GM19099 (cell line): ENCODE measurements around the gene CLCNKB.

ENCODE experiments used
- POLR2A ChIP-seq: IDR thresholded peaks from 3 replicates; pipeline ENCODE4 v1.6.1; 2011; ENCODE audit warnings: low read depth; ENCODE audit not compliant: insufficient read length; ENCODE audit errors: extremely low read depth

Gene CLCNKB

DNA sequence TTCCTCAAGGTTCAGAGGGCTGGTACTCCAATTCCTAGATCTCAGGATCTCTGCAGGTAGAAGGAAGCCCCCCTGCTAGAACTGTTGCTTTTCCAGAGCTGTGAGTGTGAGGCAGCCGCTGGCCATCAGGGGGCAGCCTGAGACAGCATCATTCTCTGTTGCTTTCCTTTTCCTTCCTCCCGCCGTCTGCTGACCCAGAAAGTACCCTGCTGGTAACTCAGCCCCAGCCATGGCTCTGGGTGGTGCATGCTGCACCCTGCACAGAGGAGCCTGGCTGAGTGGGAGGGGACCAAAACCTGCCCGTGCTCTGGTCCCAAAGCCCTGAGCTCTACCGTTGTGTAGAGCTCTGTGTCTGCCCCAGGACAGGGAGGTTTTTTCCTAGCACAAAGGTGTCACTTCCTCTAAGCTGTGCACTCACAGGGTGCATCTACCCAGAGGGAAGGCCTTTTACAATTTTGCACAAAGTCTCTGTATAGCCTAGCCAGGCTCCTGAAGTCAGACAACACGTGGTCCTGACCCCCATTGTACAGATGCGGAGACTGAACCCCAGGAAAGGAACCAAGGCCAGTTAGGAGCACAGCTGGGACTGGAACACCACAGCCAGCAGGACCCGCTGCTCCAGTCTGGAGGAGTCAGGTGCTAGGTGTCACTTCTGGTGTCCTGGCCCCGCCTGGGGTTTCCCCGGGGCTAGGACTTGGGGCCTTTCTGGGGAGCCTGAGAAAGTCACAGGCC is 35.5 kb downstream of the CLCNKB start:
- no peak for TF ChIP-seq POLR2A

DNA sequence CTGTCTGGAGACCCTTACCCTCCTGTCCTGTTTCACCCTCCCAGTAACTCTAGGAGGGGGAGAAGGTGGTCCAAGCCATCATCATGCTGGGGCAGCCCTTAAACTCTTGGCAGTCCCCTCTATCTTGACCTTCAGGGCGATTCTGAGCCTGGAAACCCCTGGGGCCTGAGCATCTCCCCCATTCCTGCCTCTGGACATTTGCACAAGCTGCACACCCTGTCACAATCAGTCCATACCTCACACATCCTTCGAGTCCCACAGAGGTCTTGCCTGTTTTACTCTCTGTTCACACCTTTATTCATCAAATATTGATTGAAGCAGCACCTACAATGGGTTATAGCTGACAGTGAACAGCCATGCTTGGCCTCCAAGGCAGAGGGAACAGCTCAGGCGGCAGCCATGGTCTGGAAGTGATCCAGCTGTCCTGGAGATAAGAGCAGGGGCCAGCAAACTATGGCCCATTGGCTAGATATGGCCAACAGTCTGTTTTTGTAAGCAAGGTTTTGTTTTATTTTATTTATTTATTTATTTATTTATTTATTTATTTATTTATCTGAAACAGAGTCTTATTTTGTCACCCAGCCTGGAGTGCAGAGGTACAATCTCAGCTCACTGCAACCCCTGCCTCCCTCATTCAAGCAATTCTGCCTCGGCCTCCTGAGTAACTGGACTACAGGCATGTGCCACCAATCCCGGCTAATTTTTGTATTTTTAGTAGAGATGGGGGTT is 37.0 kb downstream of the CLCNKB start:
- TF ChIP-seq POLR2A: no peak

DNA sequence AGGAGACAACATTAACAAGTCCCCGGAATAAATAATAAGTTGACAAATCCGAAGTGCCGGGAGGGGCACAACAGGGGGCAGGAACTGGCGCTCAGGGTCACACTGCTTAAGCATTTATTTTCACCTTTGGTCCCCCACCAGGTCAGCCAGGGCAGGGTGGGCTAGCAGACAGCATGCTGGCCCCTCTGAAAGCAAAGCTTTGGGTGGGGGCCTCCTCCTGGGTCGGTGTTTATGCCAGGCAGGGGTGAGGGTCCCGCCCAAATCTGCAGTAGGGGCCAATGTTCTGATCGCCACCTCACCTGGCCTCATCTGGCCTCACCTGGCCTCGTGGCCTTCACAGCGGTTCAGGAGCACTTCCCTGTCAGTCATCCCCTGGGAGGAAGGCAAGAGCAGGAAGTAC is 38.1 kb downstream of the CLCNKB start:
- no peak for TF ChIP-seq POLR2A

DNA sequence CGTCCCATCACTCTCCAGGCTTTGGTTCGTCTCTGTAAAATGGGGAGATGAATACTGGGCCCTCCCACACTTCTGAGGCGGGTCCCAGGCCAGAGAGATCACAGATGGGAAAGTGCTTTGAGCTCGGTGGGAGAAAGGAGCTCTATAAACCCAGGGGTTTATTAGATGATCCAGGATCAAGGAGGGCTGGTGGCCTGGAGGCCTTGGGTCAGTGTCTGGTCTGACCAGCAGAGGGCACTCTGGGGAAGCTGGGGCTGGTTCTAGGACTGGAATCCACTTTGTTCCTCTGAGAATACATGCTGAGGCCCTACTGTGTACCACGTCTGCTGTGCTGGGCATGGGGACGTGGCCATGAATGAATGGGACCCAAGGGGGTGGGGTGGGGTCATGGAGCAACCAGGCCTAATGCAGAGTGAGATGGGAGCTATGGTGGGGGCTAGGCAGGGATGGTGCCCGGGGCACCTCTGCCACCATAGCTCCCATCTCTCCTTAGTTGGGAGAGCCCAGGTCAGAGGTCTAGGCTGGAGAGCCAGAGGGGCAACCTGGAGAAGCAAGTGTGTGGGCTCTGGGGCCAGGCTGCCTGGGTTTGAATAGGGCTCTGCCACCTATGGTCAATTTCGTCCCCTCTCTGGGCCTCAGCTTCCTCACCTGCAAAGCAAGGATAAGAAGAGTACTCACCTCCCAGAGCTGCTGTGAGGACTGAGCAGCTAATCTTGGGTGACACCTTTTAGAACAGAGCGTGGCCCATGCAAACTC is 38.9 kb downstream of the CLCNKB start:
- no peak for TF ChIP-seq POLR2A

DNA sequence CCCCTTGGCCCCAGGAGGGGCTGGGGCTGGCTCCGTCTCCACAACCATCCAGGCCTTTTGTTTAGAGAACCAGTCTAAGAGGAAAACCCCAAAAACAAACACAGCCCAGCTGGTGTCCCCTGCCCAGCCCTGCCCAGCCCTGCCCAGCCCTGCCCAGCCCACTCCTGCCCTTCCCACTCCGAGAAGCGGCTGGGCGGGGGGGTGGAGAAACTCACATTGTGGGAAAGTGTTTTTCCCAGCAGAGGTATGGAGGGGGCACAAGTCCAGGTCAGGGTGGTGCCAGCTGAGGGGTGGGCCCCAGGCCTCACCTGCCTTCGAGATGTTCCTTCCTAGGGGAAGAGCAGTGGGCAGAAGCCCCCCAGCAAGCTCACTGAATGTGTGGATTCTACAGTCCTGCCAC is 39.9 kb downstream of the CLCNKB start:
- no peak for TF ChIP-seq POLR2A

DNA sequence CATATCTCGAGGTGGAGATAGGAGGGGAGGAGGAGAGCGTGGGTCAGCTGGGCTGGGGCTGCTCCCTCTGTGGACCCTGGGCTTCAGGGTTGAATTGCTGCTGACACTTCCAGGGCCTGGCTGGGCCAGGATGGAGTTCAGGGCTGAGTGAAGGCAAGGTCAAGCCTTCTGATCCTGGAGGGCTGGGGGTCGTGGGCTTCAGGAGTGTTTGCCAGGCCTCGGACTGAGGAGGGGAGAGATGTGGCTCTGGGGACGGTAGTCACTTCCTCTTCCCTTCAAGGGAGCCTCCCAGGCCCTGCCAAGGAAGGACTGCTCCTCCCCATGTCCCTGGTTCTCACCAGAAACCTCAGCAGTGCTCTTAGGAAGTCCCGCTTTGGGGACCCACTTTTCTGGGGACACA is 41.9 kb downstream of the CLCNKB start:
- TF ChIP-seq POLR2A: no peak

DNA sequence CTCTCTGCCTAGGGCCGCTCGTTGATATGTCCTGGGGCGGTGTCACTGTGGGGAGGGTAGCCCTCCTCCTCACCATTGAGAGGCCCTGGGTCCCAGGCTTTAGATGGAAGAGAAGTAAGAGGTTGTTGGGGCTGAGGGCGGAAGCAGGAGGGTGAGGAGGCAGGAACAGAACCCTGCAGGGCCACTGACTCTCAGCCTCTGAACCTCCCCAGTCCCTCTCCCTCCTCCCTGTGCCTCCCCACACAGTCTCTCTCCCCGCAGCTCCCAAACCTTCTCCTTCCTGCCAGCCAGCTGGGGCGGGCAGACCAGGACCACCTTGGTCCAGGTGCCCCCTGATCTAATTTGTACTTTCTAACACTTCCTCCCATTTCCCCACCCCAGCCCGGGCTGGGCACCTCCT is 44.2 kb downstream of the CLCNKB start:
- TF ChIP-seq POLR2A: no peak

DNA sequence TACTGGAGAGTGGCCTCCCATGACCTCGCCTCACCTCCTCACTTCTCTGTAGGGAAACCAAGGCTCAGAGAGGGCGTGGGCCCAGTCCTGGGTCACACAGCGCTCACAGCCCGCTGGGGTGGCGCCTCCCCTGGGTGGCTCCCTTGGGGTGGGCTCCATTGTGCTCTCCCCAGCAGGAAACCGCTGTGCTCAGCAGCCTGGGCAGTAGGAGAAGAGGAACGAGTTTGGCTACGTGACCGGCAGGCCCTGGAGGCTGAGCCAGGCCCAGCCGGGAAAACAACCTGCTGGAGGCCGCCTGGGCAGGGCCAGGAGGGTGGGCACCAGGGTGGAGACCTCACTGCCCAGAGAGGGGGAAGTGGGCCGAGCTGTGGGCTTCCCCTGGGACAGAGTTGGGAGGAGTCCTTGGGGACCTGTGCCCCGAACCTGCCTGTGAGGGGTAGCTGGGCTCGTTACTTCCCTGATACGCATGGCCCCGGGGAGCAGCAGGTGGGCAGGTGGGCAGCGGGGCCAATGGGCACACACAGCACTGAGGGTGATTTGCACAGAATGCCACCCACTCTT is 44.8 kb downstream of the CLCNKB start:
- no peak for TF ChIP-seq POLR2A

DNA sequence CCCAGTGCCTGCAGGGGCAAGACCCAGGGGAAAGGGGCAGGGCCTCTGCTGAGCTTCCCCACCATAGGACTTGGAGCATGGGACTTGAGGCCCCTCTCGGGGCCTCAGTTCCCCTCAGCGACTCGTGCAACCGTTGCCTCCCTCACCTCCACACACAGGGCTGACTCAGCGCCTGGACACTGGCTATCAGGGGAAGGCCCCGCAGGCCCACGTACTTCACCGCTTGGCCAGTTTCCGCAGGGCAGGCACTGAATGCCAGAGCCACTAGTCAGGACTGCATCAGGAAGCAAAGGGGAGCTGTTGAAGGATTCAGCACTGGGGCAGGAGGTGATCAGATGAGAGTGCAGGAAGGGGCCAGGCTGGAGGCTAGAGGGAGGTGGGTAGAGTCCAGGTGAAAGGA is 45.4 kb downstream of the CLCNKB start:
- no peak for TF ChIP-seq POLR2A

DNA sequence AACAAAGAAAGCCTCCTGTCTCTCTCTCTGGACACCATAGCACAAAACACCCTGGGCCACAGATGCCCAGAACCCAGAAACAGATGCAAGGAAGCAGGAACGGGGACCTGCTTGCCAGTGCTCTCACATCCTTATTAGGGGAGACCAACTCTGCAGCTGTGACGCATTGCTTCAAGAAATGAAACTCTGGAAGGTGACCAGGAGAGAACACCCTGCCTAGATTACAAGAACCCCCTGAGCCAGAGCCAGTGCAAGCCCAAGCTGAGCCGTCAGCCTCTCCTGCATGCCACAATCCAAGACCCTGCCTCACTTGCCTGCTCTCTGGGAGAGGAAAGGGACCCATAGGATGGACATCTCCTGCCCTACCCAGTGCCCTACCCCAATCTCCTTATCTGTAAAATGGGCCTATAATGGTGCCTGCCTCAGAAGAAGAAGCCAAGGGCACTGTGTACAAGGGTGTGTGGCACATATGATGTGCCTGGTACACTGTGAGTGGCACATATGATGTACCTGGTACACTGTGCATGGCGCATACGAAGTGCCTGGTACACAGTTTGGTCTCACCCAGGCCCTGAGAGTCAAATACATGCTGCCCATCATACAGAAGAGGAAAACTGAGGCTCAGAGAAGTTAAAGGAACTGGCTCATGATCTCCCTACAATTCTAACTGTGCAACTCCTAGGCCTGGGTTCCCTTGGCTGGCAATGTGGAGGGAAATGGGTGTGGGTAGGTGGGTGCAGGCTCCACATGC is 46.7 kb downstream of the CLCNKB start:
- TF ChIP-seq POLR2A: no peak

DNA sequence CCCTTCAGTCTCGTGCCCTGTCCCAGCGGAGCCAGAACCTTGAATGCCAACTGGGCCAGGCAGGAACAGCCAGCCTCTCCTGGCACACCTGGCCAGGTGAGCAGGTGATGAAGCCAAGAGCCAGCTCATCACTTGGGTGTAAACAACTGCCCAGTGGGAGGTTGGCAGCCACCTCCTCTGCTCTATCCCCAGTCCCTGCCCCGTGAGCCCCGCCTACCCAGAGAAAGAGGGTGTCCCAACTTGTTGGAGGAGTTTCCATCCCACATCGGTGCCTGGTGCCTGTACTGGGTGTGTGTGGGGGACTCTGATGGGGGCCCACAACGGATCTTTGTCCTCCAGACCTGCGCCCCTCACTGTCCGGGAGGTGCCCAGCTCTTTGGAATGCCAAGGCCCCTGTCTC is 47.7 kb downstream of the CLCNKB start:
- no peak for TF ChIP-seq POLR2A

DNA sequence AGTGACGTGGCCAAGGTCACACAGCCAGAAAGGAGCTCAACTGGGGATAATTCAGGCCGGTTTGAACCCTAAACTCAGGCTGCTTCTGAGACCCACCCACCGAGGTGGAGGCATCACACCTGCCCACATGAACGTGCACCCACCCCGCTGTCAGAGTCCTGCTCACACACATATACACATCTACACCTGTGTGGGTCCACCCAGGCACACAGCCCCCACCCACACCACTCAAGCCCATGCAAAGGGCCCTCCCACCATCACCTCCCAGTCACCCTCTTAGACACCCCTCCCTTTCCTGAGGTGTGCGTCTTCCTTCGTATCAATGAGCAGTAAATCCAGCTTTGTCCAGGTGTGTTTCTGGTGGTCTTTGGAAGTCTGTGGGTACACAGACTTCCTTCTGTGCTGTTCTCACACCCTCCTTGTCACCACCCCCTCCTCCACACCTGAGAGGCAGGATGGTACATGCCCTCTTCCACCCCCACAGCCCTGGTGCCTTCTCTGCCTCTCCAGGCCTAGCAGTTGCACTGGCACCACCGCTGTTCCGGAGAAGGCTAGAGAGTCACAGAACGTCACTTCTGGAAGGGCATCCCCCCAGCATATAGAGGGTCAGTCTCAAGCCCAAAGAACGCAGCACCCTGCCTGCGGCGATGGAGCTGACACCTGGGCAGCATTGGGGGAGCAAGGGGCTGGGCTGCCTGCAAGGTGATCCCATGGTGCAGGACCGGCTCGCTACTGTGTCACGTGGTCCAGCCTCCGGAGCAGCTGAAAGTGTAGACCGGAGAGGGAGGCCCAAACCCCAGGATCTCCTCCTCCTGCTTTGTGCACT is 48.7 kb downstream of the CLCNKB start:
- TF ChIP-seq POLR2A: no peak

DNA sequence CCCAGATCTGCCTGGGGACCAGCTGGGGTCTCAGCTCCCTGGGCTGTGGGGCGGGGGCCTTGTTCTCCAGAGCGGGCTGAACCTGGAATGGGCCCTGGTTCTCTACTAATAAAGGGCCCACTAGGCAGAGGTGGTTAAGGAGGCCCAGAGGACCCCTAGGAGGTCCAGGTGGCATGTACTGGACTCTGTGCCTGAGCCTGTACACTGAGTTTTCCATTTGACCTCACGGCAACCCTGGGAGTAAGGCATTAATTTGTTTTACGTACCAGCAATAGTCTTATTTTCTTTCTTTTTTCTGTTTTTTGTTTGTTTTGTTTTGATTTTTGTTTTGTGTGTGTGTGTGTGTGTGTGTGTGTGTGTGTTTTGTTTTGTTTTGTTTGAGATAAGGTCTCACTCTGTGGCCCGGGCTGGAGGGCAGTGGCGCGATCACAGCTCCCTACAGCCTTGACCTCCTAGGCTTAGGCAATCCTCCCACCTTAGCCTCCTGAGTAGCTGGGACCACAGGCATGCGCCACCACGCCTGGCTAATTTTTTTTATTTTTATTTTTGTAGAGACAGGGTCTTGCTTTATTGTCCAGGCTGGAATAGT is 49.4 kb downstream of the CLCNKB start:
- no peak for TF ChIP-seq POLR2A

DNA sequence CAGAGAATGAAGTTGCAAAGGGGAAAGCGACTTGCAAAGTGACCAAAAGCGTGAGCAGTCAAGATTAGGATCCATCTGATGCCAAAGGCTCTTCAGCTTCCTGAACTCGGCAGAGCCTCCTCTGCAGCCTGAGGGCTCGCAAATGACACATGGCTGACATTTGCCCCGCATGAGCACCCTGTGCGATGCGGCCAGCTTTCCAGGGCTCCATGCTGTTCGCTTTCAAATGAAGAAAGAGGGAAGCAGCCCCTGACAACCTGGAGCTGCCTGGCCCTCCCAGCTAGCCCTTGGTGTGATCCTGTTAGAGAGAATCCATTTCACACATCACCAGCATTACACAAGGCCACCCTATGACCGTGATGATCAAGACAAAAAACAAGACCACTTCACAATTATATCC is 50.0 kb downstream of the CLCNKB start:
- no peak for TF ChIP-seq POLR2A

DNA sequence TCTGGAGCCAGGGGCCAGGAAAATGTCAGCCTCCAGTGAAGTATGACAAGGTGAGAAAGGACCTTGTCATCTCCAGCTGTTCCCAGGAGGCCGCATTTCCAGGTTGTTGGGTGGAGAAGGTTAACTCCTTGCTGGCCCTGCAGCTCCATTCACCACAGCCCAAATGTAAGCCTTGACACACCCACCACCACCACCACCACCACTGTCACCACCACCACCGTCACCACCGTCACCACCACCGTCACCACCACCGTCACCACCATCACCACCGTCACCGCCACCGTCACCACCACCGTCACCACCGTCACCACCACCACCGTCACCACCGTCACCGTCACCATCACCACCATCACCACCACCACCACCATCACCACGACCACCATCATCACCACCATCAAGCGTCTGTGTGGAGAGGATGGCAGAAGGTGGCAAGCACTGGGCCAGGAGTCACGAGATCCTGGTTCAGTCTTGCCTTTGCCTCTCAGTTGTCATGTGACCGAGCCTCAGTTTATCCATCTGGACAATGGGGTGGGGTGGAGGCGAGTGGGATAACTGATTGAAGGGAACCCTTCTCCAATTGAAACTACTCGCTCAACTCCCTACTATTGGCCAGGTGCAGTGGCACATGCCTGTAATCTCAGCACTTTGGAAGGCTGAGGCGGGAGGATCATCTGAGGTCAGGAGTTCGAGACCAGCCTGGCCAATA is 51.0 kb downstream of the CLCNKB start:
- no peak for TF ChIP-seq POLR2A
